Epithelial cell of proximal tubule (primary cell): ENCODE results near the gene FSIP1. TPM values are rescaled to one million over a fixed set of nuclear protein-coding genes. Genes with fewer than 3 reads are reported as not detected.

Experiments used
- DNase-seq: peaks from one replicate; pipeline ENCODE4 v3.0.0-alpha.2; 2011; ENCODE audit warnings: low read depth
- H3K4me3 ChIP-seq: 2 replicates; pipeline ENCODE4 v1.5.1; 2011; ENCODE audit warnings: low read depth, mild to moderate bottlenecking, low read length
- total RNA-seq: library from RNA; depleted of rRNA; stranded (reverse); fragments of >200 nt; gene quantifications from 2 replicates; pipeline ENCODE4 v1.2.3, GENCODE V29; 2015
- TF ChIP-seq, protein P1 (sequence below): conservative IDR thresholded peaks from 2 replicates; pipeline ENCODE4 v1.5.1; 2012; ENCODE audit warnings: low read depth, mild to moderate bottlenecking, low read length

Gene FSIP1
- total RNA-seq, 1 donor from 2014 or later, result 1.3 TPM

DNA sequence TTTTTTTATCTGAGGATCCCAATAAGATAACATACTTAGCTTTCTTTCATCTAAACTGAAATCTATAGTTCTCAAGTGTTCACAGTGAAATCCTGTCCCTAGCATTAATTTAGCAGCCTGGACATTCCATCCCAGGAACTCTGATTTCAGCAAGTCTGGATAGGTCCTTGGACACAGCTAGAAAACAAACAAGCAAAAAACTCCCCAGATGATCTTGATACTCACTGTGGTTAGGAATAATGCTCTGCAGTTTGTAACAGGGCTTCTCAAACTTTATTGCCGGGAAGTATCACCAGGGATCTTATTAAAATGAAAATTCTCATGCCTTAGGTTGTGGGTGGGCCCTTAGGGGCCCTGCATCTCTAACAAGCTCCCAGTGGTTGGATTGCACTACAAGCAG is 177.5 kb downstream of the FSIP1 start:
- TF ChIP-seq, protein P1, sequence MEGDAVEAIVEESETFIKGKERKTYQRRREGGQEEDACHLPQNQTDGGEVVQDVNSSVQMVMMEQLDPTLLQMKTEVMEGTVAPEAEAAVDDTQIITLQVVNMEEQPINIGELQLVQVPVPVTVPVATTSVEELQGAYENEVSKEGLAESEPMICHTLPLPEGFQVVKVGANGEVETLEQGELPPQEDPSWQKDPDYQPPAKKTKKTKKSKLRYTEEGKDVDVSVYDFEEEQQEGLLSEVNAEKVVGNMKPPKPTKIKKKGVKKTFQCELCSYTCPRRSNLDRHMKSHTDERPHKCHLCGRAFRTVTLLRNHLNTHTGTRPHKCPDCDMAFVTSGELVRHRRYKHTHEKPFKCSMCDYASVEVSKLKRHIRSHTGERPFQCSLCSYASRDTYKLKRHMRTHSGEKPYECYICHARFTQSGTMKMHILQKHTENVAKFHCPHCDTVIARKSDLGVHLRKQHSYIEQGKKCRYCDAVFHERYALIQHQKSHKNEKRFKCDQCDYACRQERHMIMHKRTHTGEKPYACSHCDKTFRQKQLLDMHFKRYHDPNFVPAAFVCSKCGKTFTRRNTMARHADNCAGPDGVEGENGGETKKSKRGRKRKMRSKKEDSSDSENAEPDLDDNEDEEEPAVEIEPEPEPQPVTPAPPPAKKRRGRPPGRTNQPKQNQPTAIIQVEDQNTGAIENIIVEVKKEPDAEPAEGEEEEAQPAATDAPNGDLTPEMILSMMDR, result no peak
- DNase-seq, result no peak
- no peak overlapping the region for H3K4me3 ChIP-seq

DNA sequence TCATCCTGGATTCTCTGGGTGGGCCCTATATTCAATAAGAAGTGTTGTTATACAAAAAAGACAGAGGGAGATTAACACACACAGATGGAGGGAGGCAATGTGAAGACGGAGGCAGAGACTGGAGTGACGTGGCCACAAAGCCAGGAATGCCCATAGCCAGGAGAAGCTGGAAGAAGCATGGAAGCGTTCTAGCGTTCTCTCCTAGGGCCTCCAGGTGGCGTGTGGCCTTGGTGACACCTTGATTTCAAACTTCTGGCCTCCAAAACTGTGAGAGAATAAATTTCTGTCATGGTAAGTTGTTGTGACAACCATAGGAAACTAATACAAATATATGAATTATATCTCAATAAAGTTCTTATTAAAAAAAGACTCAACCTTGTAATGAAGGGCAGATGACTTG is 180.5 kb downstream of the FSIP1 start:
- DNase-seq, result no peak
- H3K4me3 ChIP-seq, result no peak overlapping the region
- TF ChIP-seq, protein P1, result peak; percentile 27

DNA sequence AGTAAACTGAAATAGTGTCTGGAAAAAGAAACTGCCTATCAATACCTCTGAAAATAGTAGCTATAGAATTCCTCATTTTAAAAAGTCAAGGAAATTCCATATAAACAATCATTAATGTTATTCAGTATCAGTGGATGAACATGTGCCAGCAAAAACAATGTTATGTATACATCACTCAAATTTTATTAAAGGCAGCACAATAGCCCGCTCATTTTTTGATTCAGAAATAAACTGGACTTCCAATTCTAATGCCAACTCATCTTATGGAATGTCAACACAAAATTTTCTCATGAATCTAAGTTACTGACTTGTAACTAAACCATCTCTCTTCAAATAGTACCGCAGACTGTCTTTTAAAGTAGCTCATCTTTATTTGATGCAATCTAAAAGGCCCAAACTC is 182.8 kb downstream of the FSIP1 start:
- TF ChIP-seq, protein P1, result no peak
- no peak overlapping the region for H3K4me3 ChIP-seq

DNA sequence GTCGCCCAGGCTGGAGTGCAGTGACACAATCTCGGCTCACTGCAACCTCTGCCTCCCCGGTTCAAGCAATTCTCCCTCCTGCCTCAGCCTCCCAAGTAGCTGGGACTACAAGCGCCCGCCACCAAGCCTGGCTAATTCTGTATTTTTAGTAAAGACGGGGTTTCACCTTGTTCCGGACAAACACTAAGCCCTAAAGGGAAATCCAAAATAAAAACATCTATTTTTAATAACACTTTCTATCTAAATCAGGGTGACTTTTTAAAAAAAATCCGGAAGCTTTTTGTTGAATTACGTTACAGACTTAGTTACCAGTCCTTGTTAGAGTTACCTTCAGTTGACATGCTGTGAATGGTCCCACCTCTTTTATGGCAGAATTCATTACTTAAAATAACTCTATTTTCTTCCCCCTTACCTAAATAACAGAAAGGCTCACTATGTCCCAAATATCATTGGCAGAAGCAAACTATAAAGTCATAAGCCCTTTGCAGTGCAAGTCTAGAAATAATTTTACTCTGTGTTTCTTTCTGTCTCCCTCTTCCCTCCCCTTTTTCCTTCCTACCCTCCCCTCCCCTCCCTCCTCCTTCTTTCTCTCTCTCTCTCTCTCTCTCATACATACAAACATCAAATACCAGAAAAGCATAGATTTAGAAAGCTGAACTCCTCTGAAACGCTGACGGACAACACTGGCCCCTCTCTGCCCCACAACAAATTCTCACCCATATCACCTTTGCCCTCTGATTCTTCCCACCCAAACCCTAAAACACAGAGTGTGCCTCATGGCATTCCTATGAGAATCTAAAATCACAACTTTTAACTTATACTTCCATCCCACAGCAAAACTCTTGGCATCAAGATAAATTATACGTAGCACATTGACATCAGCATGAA is 183.4 kb downstream of the FSIP1 start:
- H3K4me3 ChIP-seq, result no peak overlapping the region
- TF ChIP-seq, protein P1, result no peak
- DNase-seq, result no peak

More for the DNA sequence above, 182.8 kb downstream of the FSIP1 start:
- no peak for DNase-seq

DNA sequence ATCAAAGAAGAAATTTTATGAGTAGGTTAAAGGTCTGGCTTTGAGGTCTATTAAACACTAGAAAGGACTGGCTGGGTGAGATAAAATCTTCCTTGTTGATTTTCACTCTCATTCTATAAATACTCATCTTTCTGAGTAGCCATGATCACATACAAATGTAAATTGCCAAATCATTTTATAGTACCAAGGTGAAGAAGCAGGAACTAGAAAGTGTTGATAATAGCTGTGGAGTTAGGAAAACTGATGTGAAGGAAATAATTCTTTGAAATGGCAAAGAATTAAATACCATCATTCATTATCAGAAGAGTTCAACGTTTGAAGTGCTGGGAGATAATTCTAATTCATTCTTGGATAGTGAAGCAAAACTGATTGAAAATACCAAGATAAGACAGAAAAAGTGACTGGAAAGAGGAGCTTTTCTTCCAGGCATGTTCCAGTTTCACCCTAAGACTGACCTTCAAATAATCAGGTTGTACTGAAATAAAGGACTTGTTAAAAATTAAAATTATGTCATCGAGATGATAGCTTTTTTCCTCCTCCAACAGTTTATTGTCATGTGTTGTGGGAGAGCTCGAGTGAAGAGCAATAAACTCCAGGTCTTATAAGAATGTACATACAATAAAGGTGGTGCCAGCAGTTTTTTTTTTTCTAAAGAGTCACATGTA is 184.3 kb downstream of the FSIP1 start:
- no peak for DNase-seq
- TF ChIP-seq, protein P1, result no peak
- H3K4me3 ChIP-seq, result no peak overlapping the region

DNA sequence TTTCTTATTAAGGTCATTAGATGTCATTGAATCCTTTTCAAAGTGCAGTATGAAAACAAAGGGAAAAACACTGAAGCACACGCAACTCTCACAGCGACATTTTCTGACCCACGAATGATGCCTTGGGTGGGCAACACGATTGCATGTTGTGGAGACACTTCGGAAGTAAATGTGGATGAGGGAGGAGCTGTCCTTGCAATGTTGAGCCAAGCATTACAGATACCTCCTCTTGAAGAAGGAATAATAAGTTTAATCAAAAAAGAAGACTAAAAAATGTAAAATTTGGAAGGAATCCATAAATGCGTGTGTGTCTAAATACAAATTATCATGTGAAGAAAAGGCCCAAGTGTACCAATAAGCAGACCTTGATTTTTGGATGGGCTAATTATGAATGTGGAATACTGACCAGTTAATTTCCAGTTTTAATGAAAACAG is 184.9 kb downstream of the FSIP1 start:
- TF ChIP-seq, protein P1, result no peak
- no peak overlapping the region for H3K4me3 ChIP-seq
- DNase-seq, result no peak

GRCh38 chr15:39597336-39597735 is 185.3 kb downstream of the FSIP1 start:
- TF ChIP-seq, protein P1, result no peak
- H3K4me3 ChIP-seq, result no peak overlapping the region
- no peak for DNase-seq
